KBM-7 (cell line): ENCODE results near the gene GABRD.
"Not testable (repeated sequence)": the region's sequence is repeated elsewhere in the genome, so short reads cannot be mapped to it uniquely, and the experiment has no call there.

Source experiments
- DNase-seq: peaks from one replicate; pipeline ENCODE4 v3.0.0-alpha.2; 2015
- in situ Hi-C: fragments of 300-500 bp; cut with MboI; formaldehyde crosslinking; loops from 2 replicates; pipeline ENCODE4 v1.14.3; 2020; ENCODE audit warnings: low sequenced_read_pairs, low pct_unique_long_range_greater_than_20kb, mixed read lengths

GABRD gene

DNA sequence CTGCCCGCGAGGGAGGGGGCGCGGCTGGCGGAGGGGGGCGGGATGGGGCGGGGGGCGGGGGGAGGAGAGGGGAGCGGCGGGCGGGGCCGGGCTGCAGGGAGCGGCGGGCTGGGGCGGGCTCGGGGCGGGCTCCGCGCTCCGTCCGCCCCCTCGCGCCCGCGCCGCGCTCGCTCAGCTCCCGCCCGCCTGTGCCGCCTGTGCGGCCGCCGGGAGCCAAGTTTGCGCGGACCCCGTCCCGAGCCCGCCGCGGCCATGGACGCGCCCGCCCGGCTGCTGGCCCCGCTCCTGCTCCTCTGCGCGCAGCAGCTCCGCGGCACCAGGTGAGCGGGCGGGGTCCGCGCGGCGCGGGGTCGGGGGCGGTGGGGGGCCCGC lies at the start of gene GABRD:
TSS of gene GABRD (plus strand) at position 174 of the 372 bp plus-strand sequence. CDS start at position 253, 79 bp downstream.
- no peak for DNase-seq
- in situ Hi-C loops: no loop called here

DNA sequence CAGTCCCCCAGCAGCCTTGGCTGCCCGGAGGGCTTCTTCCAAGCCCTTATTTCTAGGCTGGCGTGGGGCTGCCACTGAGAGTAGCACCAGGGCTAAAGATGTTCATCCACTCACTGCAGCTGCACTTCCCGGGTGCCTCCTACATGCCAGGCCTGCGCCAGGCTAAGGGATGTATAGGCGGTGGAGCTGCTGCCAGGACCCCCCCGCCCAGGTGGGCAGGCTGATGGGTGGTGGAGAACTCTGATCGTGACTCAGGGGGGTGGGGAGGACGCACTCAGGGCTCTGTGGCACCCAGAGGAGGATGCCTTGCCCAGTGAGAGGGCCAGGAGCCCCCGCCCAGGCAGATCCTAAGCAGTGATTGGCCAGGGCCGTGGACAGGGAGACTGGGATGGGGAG lies 49.6 kb upstream of the GABRD start:
- in situ Hi-C loops: no loop called here
- DNase-seq: no peak

DNA sequence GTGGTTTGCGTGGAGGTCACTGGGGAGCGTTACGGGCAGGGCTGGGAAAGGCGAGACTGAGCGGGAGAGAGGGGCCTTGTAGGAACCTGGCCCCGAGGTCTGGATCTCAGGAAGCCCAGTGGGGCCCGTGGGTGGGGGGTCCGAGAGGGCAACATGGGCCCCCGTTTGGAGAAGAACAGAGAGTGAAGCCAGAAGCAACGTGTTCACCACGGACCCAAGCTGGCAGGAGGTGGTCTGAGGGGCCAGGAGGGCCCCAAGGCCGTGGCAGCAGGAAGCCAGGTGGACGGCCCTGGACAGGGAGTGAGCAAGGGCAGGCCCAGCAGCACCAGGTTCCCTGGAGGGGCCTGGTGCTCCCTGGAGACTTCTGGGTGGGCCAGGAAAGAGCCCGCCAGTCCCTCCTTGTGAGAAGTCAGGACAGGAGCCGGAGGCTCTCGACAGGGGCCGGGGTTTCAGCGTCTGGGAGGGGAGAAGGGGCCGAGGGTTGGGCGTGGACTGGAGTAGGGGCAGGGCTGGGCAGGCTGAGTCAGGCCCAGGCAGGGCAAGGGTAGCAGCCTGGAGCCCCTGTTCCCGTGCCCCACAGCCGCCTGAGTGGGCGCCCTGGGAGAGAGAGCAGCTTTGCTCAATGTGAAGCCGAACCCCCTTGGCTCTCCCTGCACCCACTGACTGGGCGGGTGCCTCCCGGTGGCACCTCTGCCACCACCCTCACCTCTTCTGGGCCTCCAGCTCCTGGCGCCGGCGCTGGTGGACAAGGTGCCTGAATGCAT lies 49.0 kb upstream of the GABRD start:
- in situ Hi-C loops: no loop called here
- no peak for DNase-seq

DNA sequence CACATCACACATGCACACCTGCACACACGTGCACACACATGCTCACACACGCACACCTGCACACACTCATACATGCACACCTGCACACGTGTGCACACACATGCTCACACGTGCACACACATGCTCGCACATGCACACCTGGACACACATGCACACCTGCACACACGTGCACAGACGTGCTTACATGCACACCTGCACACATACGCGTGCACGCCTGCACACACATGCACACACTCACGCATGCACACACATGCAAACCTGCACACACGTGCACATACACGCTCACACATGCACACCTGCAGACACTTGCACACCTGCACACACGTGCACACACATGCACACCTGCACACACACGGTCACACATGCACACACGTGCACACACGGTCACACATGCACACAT lies 48.1 kb upstream of the GABRD start:
- in situ Hi-C loops: no loop called here
- DNase-seq: no peak

- in situ Hi-C loops: no loop called here
- no peak for DNase-seq
Observed at GRCh38 chr1:1971688-1972087, 47.5 kb upstream of the GABRD start.

GRCh38 chr1:1972976-1973715 lies 46.0 kb upstream of the GABRD start:
- DNase-seq: no peak
- in situ Hi-C loops: no loop called here

GRCh38 chr1:1973716-1974642 lies 45.2 kb upstream of the GABRD start:
- no peak for DNase-seq
- in situ Hi-C loops: no loop called here

DNA sequence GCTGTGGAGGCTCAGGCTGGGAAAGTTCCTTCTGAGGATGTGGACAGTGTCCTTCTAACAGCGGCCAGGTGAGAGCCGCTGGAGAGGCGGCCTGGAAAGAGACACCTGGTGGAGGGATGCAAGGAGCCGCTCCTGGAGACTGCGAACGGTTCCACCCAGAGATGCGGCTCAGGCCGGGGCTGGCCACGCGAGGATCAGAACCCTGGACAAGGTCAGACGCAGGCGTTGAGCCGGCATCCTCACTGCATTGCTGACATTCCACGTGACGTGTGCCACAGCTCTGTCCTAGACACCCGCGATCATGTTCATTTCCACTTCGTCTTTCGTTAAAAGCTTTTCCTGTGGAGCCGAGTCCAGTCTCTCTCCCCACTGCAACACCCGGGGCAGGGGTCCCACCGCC lies 44.3 kb upstream of the GABRD start:
- no peak for DNase-seq
- in situ Hi-C loops: no loop called here

DNA sequence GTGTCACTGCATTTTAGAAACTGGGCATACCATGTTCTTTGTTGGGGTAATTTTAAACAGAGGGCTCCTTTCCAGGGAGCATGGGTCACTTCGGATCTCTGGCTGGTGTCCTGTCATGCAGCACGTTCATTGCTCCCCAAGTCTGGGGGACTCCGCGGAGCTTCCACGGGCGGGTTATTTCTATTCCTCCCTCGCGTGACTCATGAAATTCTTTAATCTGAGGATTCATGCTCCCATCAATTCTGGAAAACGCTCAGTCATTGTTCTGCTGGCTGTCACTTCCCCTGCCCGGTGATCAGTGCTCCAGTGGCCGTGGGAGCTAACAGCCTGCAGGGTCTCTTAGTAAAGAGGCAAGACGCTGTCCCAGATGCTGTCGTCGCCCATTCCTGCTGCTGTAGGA lies 43.6 kb upstream of the GABRD start:
- in situ Hi-C loops: no loop called here
- DNase-seq: no peak

- no peak for DNase-seq
- in situ Hi-C loops: no loop called here
Observed at GRCh38 chr1:1976031-1976430, 43.1 kb upstream of the GABRD start.

DNA sequence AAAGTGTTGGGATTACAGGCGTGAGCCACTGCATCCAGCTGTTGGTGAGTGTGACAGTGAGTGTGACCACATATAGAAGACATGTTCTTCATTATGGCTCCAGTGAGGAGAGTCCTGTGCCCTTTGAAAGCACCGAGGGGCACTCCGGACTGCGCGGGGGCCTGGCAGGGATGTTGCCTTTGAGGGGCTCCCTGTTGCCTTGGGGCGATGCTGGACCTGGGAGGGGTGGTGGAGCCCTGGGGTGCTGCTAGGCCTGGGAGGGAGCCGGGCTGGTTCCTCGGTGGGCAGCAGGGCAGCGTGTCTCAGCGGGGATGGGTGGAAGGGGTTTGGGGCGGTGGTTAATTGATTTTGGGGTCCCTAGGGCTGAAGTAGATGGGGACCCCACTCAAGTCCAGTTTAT lies 41.0 kb upstream of the GABRD start:
- in situ Hi-C loops: no loop called here
- DNase-seq: no peak

GRCh38 chr1:1978690-1979481 lies 40.3 kb upstream of the GABRD start:
- in situ Hi-C loops, DNase-seq: not testable (repeated sequence)

DNA sequence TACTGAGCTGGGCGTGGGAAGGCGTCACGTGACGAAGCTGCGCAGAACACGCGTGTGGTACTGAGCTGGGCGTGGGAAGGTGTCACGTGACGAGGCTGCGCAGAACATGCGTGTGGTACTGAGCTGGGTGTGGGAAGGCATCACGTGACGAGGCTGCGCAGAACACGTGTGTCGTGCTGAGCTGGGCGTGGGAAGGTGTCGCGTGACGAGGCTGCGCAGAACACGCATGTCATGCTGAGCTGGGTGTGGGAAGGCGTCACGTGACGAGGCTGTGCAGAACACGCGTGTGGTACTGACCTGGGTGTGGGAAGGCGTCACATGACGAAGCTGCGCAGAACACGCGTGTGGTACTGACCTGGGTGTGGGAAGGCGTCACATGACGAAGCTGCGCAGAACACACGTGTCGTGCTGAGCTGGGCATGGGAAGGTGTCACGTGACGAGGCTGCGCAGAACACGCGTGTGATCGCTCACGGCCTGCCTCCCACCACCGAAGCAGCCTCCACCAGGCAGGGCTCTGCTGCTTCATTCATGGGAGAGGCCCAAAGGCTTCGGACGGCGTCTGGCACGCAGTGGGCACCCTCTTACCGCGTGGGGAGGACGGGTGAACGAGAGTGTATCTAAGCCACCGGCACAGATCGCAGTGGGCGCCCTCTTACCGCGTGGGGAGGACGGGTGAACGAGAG lies 39.5 kb upstream of the GABRD start:
- in situ Hi-C loops: no loop called here
- DNase-seq: no peak

DNA sequence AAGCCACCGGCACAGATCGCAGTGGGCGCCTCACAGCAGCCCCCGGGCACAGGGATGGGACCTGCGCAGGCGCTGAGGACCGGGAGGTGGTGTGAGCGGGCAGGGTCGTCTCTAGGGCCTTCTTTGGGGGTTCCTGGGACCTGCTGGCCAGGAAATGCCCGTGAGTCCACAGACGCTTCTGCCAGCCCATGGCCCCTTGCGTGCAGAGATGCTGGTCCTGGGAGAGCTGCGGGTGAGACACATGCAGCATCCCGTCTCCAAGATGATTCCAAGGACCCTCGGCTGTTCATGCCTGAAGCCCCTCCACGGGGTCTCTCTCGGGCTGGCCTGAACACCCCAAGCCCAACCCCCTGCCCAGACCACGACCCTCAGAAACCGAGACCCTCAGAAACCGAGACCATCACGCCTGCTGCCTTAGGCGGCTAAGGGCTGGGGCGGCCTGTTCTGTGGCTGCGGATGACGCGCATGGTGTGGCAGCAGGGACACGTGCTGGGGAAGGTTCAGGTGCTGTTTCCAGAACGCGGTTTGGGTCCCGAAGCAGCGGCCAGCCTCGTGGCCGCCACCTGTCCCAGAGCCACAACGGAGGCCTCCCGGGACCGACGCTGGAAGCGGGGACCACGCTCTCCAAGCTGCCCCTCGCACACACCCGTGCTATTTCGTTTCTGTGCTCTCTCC lies 38.5 kb upstream of the GABRD start:
- in situ Hi-C loops: no loop called here
- no peak for DNase-seq

DNA sequence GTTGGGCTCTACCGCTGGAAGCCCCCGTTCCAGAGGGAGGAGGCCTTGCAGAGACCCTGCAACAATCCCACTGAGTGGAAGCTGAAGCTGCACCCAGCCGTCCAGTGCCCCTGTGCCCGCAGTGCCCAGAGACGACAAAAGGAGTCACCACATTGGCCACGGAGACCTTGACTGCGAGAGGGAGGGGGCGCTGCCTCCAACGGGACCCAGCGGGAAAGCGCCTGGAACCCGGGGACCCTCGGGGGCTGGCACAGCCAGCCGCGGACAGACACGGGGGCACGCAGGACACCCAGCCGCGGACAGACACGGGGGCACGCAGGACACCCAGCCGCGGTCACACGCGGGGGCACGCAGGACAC lies 38.0 kb upstream of the GABRD start:
- no peak for DNase-seq
- in situ Hi-C loops: no loop called here

DNA sequence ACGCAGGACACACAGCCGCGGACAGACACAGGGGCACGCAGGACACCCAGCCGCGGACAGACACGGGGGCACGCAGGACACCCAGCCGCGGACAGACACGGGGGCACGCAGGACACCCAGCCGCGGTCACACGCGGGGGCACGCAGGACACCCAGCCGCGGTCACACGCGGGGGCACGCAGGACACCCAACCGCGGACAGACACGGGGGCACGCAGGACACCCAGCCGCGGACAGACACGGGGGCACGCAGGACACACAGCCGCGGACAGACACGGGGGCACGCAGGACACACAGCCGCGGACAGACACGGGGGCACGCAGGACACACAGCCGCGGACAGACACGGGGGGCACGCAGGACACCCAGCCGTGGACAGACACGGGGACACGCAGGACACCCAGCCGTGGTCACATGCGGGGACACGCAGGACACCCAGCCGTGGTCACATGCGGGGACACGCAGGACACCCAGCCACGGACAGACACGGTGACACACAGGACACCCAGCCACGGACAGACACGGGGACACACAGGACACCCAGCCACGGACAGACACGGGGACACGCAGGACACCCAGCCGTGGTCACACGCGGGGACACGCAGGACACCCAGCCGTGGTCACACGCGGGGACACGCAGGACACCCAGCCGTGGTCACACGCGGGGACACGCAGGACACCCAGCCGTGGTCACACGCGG lies 37.4 kb upstream of the GABRD start:
- DNase-seq, in situ Hi-C loops: not testable (repeated sequence)

GRCh38 chr1:1982379-1983232 lies 36.5 kb upstream of the GABRD start:
- DNase-seq: no peak
- in situ Hi-C loops: no loop called here
